ENCODE results near the gene HDAC7.
A peak's percentile ranks its signal among the peaks of the same experiment; 100 is the strongest.

Gene HDAC7

DNA sequence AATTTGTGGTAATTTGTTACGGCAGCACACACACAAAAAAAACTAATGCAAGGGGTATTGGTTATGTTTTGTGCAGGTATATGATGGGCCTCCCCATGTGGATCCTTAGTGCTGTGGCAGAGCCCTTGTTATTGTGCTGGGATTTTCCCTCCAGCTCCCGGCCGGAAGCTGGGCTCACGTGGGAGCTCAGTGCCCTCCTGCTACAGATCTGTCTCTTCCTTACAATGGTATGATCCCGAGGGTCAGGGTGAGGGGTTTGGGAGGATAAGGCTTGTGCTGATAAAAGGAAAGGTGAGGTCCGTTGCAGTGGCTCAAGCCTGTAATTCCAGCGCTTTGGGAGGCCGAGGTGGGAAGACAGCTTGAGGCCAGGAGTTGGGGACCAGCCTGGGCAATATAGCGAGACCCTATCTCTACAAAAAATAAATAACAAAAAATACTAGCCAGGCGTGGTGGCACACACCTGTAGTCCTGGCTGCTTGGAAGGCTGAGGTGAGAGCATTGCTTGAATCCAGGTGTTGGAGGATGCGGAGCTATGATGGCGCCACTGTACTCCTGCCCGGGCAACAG lies 47.5 kb downstream of the HDAC7 start:
- peak overlapping the region; percentile 94 for H3K4me2 ChIP-seq
- no peaks in the 10 kb centered on the region for H3K36me3 ChIP-seq
- 0 out of 2 replicates have a peak overlapping the region, but pooled peaks have one; percentile 83 for H3K4me3 ChIP-seq
- H3K9me3 ChIP-seq: no peaks in the 10 kb centered on the region
- H4K20me1 ChIP-seq: peaks cover 20% of the 10 kb centered on the region
- H3K27me3 ChIP-seq: no peaks in the 10 kb centered on the region
- H3K27ac ChIP-seq: no peak overlapping the region
- no peak for TF ChIP-seq Cebpa-rat (IDR thresholded peaks at IDR 0.05)
- H3K4me1 ChIP-seq: peaks cover 53% of the 10 kb centered on the region
- H3K9ac ChIP-seq: no peak overlapping the region

DNA sequence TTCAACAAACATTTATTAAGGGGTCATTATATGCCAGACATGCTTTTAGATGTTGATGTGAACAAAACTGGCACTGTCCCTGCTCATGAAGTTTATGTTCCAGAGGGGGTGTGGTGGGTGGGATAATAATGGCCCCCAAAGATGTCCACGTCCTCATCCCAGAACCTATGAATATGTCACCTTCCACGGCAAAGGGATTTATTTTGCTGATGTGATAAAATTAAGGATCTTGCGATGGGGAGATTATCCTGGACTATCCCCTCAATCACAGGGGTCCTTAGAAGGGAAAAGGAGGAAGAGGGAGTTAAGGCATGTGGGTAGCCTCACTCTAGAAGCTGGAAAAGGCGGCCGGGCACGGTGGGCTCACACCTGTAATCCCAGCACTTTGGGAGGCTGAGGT lies 48.4 kb downstream of the HDAC7 start:
- Histone ChIP-seq H3K4me1 (peaks cover 53% of the 10 kb centered on the region), H3K4me3 (no peak overlapping the region), H3K27me3 (no peaks in the 10 kb centered on the region), H3K36me3 (no peaks in the 10 kb centered on the region), H3K9ac (no peak overlapping the region), H3K4me2 (no peak overlapping the region), H3K27ac (no peak overlapping the region), H4K20me1 (peaks cover 18% of the 10 kb centered on the region), H3K9me3 (no peaks in the 10 kb centered on the region)
- TF ChIP-seq Cebpa-rat (IDR thresholded peaks at IDR 0.05): no peak

DNA sequence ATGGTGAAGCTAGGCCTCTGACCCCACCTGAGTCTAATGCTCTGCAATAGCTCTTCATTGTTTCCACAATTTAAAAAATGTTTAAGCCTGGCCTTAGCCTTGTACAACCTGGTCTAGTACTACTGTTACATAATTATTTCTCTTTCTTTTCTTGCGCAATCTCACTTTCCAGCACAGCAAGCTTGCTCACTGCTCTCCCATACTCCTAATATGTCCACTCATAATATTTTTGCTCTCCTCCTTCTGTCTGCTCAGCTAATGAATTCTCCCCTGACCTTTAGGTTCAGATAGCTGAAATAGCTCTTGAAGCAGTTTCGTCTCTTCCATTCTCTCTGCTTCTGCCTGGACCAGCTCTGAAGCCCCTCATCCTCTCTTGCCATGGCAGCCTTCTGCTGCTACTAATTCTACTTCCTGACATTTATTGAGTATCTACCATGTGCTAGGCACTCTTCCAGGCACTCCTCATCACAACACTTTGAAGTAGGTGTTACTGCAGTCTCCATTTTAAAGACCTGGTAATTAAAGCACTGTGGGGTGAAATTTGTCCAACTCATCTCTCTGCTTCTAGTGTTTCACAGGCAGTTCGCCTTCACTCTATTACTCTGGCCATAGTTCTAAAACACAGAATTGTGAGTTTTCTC lies 49.5 kb downstream of the HDAC7 start:
- Histone ChIP-seq H3K4me1 (peaks cover 53% of the 10 kb centered on the region), H3K27me3 (no peaks in the 10 kb centered on the region), H3K9me3 (no peaks in the 10 kb centered on the region), H3K9ac (no peak overlapping the region), H4K20me1 (peaks cover 7% of the 10 kb centered on the region), H3K4me2 (no peak overlapping the region), H3K27ac (no peak overlapping the region), H3K36me3 (no peaks in the 10 kb centered on the region), H3K4me3 (no peak overlapping the region)
- TF ChIP-seq Cebpa-rat (IDR thresholded peaks at IDR 0.05): peak; percentile 94

DNA sequence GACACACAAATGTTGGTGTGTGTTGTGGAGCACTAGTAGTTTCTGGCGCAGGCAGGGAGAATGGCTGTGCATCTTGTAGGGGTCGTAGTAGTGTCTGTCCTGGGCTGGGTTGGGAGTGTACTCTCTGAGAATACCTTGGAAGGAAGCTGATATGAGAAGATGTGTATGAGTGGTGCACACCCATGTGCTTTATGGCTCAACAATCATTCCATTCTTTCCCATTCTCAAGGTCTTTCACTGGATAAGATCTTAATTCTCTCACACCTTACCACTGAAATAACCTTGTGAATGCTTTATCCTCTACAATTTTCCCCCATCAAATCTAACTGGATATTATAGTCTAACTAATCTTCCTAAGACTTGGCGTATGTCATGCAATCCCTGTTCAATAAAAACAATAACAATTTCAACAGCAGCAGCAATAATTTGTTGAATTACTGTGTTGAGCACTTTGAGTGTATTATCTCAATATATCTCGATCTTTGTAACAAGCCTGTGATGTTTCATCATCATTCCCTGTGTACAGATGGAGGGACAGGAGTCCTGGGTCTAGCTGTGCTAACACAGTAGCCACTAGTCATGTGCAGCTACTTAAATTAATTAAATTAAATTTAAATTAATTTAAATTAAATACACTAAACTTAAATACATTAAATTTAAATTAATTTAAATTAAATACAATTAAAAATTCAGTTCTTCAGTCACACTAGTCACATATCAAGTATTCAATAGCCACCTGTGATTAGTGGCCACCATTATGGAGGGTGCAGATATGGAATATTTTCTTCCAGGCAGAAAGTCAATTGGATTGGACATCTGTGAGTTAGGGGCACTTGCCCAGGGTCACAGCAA lies 50.2 kb downstream of the HDAC7 start:
- no peak for TF ChIP-seq Cebpa-rat (IDR thresholded peaks at IDR 0.05)
- peaks cover 52% of the 10 kb centered on the region for H3K4me1 ChIP-seq
- H3K9me3 ChIP-seq: no peaks in the 10 kb centered on the region
- H3K9ac ChIP-seq: no peak overlapping the region
- no peaks in the 10 kb centered on the region for H3K27me3 ChIP-seq
- H3K27ac ChIP-seq: no peak overlapping the region
- no peak overlapping the region for H3K4me2 ChIP-seq
- no peak overlapping the region for H3K4me3 ChIP-seq
- H4K20me1 ChIP-seq: peaks cover 1% of the 10 kb centered on the region
- no peaks in the 10 kb centered on the region for H3K36me3 ChIP-seq

DNA sequence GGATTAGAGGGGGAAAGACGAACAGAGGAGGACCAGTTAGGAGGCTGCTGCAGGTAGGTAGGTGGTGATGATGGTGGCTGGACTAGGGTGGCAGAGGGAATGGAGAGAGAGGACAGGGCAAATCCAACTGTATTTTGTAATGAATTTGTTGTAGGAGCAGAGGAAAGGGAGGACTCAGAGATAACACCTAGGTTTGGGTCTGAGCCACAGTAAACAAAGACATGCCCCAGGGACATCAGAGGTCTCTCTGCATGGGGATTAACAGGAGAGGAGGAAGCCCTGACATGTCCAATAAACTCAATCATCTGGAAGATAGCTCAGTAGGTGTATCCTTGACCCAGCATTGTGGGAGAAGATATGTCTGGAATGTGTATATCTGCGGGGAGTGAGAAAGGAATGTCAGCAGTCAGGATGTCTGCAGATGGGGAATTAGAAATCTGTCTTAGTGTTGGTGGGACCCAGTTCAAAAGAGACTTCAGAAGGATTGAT lies 51.3 kb downstream of the HDAC7 start:
- Histone ChIP-seq H4K20me1 (no peaks in the 10 kb centered on the region), H3K4me1 (peaks cover 54% of the 10 kb centered on the region), H3K9ac (no peak overlapping the region), H3K9me3 (no peaks in the 10 kb centered on the region), H3K4me2 (no peak overlapping the region), H3K27ac (no peak overlapping the region), H3K27me3 (no peaks in the 10 kb centered on the region), H3K36me3 (no peaks in the 10 kb centered on the region), H3K4me3 (no peak overlapping the region)
- no peak for TF ChIP-seq Cebpa-rat (IDR thresholded peaks at IDR 0.05)

DNA sequence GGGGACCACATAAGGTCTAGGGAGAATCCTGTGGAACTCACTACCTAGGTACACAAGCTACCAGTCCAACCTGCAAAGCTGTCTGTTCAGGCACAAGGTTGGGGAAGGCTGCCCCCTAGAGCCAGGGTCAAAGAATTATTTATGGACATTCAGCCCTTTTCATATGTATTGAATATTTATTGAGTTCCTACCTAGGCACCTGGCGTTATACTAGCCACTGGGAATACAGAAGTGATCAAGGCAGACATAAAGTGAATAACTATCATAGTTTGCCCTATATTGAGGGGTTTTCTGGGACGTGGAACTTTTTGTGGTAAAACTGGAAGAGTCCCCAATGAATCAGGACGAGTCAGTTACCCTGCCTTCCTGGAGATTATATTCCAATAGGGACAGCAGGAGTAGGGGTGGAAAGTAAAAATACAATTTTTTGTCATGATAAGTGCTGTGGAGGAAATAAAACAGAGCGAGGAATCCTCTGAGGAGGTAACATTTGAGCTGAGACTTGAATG lies 52.4 kb downstream of the HDAC7 start:
- peaks cover 59% of the 10 kb centered on the region for H3K4me1 ChIP-seq

DNA sequence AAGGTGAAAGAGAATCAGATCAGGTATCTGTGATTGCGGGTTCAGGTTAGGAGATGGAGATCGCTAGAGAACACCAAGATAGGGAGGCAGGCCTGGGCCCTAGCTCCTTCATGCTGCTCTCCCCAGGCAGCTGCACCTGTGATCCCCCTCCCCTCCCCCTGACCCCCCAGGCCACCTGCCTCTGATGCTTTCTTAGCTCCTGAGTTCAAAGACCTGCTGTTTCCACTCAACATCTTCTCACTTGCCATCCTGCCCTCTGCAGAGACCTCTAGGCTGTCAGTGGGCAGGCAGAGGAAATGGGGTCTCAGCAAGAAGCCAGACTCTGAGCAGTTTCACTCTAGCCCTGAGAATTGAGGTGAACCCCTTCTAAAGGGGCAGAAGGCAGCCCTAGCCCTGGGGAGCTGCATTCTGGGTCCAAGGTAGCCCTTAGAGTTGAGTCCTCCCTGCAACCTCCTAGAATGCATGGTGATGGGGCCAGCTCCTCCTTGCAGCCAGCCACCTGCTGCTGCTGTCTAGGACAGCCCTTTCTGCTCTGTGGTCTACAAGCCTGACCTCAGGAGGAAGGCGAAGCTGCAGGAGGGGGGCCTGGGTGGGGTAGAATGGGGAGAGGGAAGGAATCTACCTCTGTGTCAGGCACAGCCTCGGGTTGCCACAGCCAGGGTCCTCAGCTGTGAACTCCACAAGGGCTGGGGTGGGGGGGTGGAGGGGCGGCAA lies 53.0 kb downstream of the HDAC7 start:
- H3K27ac ChIP-seq: no peak overlapping the region
- no peaks in the 10 kb centered on the region for H3K27me3 ChIP-seq
- H4K20me1 ChIP-seq: no peaks in the 10 kb centered on the region
- H3K4me2 ChIP-seq: peak overlapping the region; percentile 47
- H3K9me3 ChIP-seq: no peaks in the 10 kb centered on the region
- H3K36me3 ChIP-seq: no peaks in the 10 kb centered on the region
- TF ChIP-seq Cebpa-rat (IDR thresholded peaks at IDR 0.05): no peak
- H3K4me3 ChIP-seq: no peak overlapping the region
- peaks cover 60% of the 10 kb centered on the region for H3K4me1 ChIP-seq
- no peak overlapping the region for H3K9ac ChIP-seq

More for the DNA sequence above, 52.4 kb downstream of the HDAC7 start:
- Histone ChIP-seq H3K27ac (no peak overlapping the region), H3K4me2 (peak overlapping the region; percentile 47), H3K36me3 (no peaks in the 10 kb centered on the region), H3K27me3 (no peaks in the 10 kb centered on the region), H3K4me3 (no peak overlapping the region), H4K20me1 (no peaks in the 10 kb centered on the region), H3K9me3 (no peaks in the 10 kb centered on the region), H3K9ac (no peak overlapping the region)
- TF ChIP-seq Cebpa-rat (IDR thresholded peaks at IDR 0.05): no peak

DNA sequence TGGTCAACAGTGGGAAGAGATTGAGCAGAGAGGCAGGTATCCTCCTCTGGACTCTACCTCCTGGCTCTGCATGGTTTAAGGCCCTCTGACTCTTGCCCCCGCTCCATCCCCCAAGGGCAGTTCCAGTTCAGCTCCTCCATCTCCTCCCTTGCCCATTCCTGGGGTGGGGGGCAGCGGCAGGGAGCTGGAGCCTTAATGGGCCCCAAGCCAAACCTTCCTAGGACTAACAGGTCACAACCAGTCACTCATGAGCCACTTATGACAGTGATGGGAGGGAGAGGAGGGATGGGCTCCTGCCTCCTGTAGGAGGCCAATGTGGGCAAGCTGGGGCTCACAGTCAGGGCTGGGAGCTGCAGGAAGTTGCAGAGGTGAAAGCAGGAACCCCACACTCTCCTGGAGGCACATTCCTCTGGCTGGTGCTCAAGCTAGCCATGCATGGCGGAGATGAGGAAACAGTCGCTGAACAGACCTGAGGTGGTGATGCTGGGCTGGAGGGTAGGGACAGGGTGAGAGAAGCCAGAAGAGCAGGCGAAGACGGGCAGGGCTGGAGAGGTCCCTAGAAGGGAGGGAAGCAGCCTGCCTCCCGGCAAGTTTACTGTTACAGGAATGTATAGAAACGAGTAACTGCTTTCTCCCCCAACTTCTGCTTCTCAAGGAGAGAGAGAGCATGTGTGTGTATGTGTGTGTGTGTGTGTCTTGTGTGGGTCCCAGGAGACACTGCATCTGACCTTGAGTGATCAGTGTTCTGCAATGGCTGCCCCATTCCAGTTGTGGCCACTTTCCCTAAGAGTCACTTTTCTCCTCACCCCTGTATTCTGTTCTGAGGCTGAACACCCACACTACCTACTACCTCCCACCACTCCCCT lies 56.0 kb downstream of the HDAC7 start:
- TF ChIP-seq Cebpa-rat (IDR thresholded peaks at IDR 0.05): no peak
- Histone ChIP-seq H3K9me3 (no peaks in the 10 kb centered on the region), H3K4me1 (peaks cover 84% of the 10 kb centered on the region), H3K4me2 (peak overlapping the region; percentile 77), H4K20me1 (no peaks in the 10 kb centered on the region), H3K27me3 (no peaks in the 10 kb centered on the region), H3K27ac (peak overlapping the region; percentile 46), H3K4me3 (no peak overlapping the region), H3K36me3 (no peaks in the 10 kb centered on the region), H3K9ac (no peak overlapping the region)
